GM12874 (cell line): ENCODE results near the gene PCYOX1L.

ENCODE experiments used
- CTCF ChIP-seq: IDR thresholded peaks from 2 replicates; pipeline ENCODE4 v1.5.1; 2011; ENCODE audit warnings: low read depth, mild to moderate bottlenecking, control low read depth, low read length, moderate library complexity; ENCODE audit not compliant: insufficient read depth

Gene PCYOX1L

GRCh38 chr5:149417711-149418368, 60.0 kb downstream of the PCYOX1L start:
- TF ChIP-seq CTCF: no peak

GRCh38 chr5:149418910-149419531, 61.2 kb downstream of the PCYOX1L start:
- no peak for TF ChIP-seq CTCF
